Lung (tissue), 13 donors: ENCODE measurements around the gene UBE2C. TPM values are rescaled to one million over a fixed set of nuclear protein-coding genes. Genes with fewer than 3 reads are reported as not detected.

Experiments used
- ATAC-seq: fragments of 200-7000 bp; cut with Tn5 transposase; one replicate; pipeline ENCODE4 v1.9.1; 2020; ENCODE audit warnings: moderate number of reproducible peaks; ENCODE audit not compliant: insufficient read depth, low FRiP score
- DNase-seq, 3 donors: peaks; one replicate each; pipeline ENCODE4 v3.0.0-alpha.2; 2013 to 2017
- H3K27ac ChIP-seq, 2 donors: one replicate each; pipeline ENCODE4 v1.5.1; 2013; ENCODE audit warnings: mild to moderate bottlenecking in 2 of 2, moderate library complexity in 2 of 2, control low read depth in 1 of 2, inconsistent platforms in 1 of 2, low read depth in 1 of 2, low read length in 1 of 2
- H3K27me3 ChIP-seq, 3 donors: one replicate each; pipeline ENCODE4 v1.5.1; 2013; ENCODE audit warnings: low read length in 2 of 3; ENCODE audit not compliant: control insufficient read depth in 3 of 3, insufficient read depth in 3 of 3
- H3K36me3 ChIP-seq, 4 donors: one replicate each; pipeline ENCODE4 v1.5.1; 2013; ENCODE audit warnings: low read length in 4 of 4, mild to moderate bottlenecking in 1 of 4, moderate library complexity in 1 of 4; ENCODE audit not compliant: control insufficient read depth in 4 of 4, insufficient read depth in 4 of 4
- H3K4me1 ChIP-seq, 5 donors: one replicate each; pipeline ENCODE4 v1.5.1; 2013; ENCODE audit warnings: low read length in 5 of 5, mild to moderate bottlenecking in 2 of 5, moderate library complexity in 1 of 5; ENCODE audit not compliant: control insufficient read depth in 5 of 5, insufficient read depth in 5 of 5
- H3K4me3 ChIP-seq: one replicate; pipeline ENCODE4 v1.5.1; 2013; ENCODE audit warnings: mild to moderate bottlenecking, control low read depth, moderate library complexity
- H3K9ac ChIP-seq, 2 donors: one replicate each; pipeline ENCODE4 v1.5.1; 2013; ENCODE audit warnings: low read length in 2 of 2, control low read depth in 1 of 2; ENCODE audit not compliant: insufficient read depth in 1 of 2
- H3K9me3 ChIP-seq, 4 donors: one replicate each; pipeline ENCODE4 v1.5.1; 2013; ENCODE audit warnings: low read length in 3 of 4, mild to moderate bottlenecking in 1 of 4, moderate library complexity in 1 of 4; ENCODE audit not compliant: control insufficient read depth in 4 of 4, insufficient read depth in 3 of 4
- WGBS, 2 donors: extraction: QIAGEN DNeasy Blood & Tissue Kit; methylation state at CpG; one replicate each; pipeline ENCODE4 v1.1.7; 2013; 5-methylcytosine and 5-hydroxymethylcytosine counted together
- polyA plus RNA-seq, 2 donors: library from polyadenylated mRNA; stranded (reverse); fragments of 200-250 nt; gene quantifications; one replicate each; pipeline ENCODE4 v1.2.1, GENCODE V29; 2013
- small RNA-seq: library from RNA; depleted of rRNA; stranded (forward); fragments of <200 nt; gene quantifications from one replicate; pipeline ENCODE3, GENCODE V24; 2014; ENCODE audit warnings: low replicate concordance
- total RNA-seq, 2 donors: library from RNA; depleted of rRNA in 1 of 2; stranded (reverse); fragments of >200 nt in 1 of 2; gene quantifications; one replicate each; pipeline ENCODE4 v1.2.1, GENCODE V29; 2014 to 2021
- TF ChIP-seq, protein P1 (sequence below): IDR thresholded peaks from 2 replicates; pipeline ENCODE4 v1.5.1; 2012; ENCODE audit warnings: mild to moderate bottlenecking; ENCODE audit errors: control extremely low read depth, extremely low read depth
- donor health status: control.
- donor health status: control.
- donor health status: Bipolar disorder and iron deficiency.
- donor health status: healthy.
- donor health status: DM: yes; HTN: yes; CAD: no.

Gene UBE2C
- total and polyA plus RNA-seq, 4 donors, result 2.5 to 17.0 (median 5.5) TPM

DNA sequence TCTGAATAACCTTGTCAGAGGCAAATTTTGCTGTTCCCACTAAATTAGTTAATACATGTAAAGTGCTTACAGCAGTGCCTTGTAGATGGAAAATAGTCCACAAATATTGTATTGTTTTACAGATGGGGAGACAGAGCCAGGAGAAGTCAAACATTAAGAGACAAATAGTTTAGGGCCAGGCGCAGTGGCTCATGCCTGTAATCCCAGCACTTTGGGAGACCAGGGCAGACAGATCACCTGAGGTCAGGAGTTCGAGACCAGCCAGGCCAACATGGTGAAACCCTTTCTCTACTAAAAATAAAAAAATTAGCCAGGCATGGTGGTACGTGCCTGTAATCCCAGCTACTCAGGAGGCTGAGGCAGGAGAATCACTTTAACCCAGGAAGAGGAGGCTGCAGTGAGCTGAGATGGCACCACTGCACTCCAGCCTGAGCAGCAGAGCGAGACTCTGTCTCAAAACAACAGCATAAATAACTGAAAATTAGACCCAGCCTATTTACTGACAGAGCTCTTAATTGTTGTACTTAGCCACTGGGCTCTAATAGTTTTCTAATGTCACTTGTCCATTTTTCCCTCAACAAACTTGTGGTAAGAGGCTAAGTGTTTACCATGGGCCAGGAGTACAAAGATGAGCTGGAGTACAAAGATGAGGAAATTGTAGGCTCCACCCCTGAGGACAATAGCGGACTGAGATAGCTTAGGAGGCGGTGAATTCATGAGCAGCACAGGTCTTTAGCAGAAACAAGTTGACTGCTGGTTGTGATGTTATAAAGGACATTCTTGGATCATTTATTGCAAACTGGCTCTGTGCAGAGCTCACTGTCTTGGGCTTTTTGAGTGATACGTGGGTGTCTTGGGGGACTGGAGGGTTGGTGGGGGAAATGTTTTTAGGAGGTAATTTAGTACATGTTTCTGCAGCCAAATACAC lies 51.4 kb downstream of the UBE2C start:
- H3K27me3 ChIP-seq, result no peaks in the 10 kb centered on the region
- no peaks in the 10 kb centered on the region for H3K36me3 ChIP-seq
- H3K9me3 ChIP-seq, result no peaks in the 10 kb centered on the region
- 90 to 91% methylated on average over 7 of the region's 7 CpGs for WGBS, 2 donors
- no peak overlapping the region for H3K4me3 ChIP-seq
- TF ChIP-seq, protein P1, sequence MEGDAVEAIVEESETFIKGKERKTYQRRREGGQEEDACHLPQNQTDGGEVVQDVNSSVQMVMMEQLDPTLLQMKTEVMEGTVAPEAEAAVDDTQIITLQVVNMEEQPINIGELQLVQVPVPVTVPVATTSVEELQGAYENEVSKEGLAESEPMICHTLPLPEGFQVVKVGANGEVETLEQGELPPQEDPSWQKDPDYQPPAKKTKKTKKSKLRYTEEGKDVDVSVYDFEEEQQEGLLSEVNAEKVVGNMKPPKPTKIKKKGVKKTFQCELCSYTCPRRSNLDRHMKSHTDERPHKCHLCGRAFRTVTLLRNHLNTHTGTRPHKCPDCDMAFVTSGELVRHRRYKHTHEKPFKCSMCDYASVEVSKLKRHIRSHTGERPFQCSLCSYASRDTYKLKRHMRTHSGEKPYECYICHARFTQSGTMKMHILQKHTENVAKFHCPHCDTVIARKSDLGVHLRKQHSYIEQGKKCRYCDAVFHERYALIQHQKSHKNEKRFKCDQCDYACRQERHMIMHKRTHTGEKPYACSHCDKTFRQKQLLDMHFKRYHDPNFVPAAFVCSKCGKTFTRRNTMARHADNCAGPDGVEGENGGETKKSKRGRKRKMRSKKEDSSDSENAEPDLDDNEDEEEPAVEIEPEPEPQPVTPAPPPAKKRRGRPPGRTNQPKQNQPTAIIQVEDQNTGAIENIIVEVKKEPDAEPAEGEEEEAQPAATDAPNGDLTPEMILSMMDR, result no peak
- H3K4me1 ChIP-seq, result peaks cover 0 to 2% (median 0%) of the 10 kb centered on the region in 5 donors
- no peak overlapping the region for H3K27ac ChIP-seq
- DNase-seq, result no peak
- ATAC-seq, result no peak
- H3K9ac ChIP-seq, result no peak overlapping the region

DNA sequence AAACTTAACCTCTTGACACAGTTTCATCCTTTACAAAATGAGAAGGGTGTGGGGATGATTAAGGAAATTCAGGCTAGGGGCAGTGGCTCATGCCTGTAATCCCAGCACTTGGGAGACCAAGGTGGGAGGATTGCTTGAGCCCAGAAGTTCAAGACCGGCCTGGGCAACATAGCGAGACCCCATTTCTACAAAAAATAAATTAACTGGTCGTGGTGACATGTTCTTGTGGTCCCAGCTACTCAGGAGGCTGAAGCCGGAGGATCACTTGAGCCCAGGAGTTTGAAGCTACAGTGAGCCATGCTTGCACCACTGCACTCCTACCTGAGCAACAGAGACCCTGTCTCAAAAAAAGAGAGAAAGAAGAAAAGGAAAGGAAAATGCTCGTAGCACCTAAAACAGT lies 54.0 kb downstream of the UBE2C start:
- Histone ChIP-seq H3K27ac (no peak overlapping the region), H3K36me3 (no peaks in the 10 kb centered on the region), H3K4me1 (no peaks in the 10 kb centered on the region), H3K9me3 (no peaks in the 10 kb centered on the region), H3K27me3 (no peaks in the 10 kb centered on the region), H3K9ac (no peak overlapping the region), H3K4me3 (no peak overlapping the region)
- WGBS, 2 donors, result 95 to 97% methylated on average over 5 of the region's 5 CpGs
- DNase-seq (no peak), ATAC-seq (no peak)
- TF ChIP-seq, protein P1, result no peak

Small RNA genes within 50 kb of the gene (small RNA-seq; reads per million reads assigned to genes)
- not detected for gene RNU6ATAC38P

Other genes starting within 250 kb of the UBE2C start
- gene WFDC8, start 233.4 kb upstream of the UBE2C start, total RNA-seq, result under 1 TPM in 1 of 2 donors, not detected in 1; 0.26 TPM
- gene WFDC8, start 233.4 kb upstream of the UBE2C start, polyA plus RNA-seq, result not detected
- not detected for gene WFDC10A, start 182.9 kb upstream of the UBE2C start, total RNA-seq
- gene WFDC10A, start 182.9 kb upstream of the UBE2C start, polyA plus RNA-seq, result not detected
- not detected for gene WFDC9, start 181.4 kb upstream of the UBE2C start, total RNA-seq
- not detected for gene WFDC9, start 181.4 kb upstream of the UBE2C start, polyA plus RNA-seq
- not detected for gene WFDC11, start 142.4 kb upstream of the UBE2C start, total RNA-seq
- gene WFDC11, start 142.4 kb upstream of the UBE2C start, polyA plus RNA-seq, result not detected
- under 1 TPM in 1 of 2 donors, not detected in 1; 0.17 TPM for gene WFDC13, start 110.6 kb upstream of the UBE2C start, total RNA-seq
- under 1 TPM; 0.03 to 0.10 TPM for gene WFDC13, start 110.6 kb upstream of the UBE2C start, polyA plus RNA-seq
- gene WFDC10B, start 107.6 kb upstream of the UBE2C start, total RNA-seq, result 1 to 10 TPM in 1 of 2 donors, not detected in 1; 2.0 TPM
- gene WFDC10B, start 107.6 kb upstream of the UBE2C start, polyA plus RNA-seq, result 1 to 10 TPM; 1.5 to 2.0 TPM
- gene SPINT4, start 90.3 kb upstream of the UBE2C start, total RNA-seq, result not detected
- gene SPINT4, start 90.3 kb upstream of the UBE2C start, polyA plus RNA-seq, result not detected
- gene WFDC3, start 20.8 kb upstream of the UBE2C start, total RNA-seq, result 1 to 10 TPM; 1.8 to 3.6 TPM
- gene WFDC3, start 20.8 kb upstream of the UBE2C start, polyA plus RNA-seq, result 10 to 100 TPM; 11.4 to 20.9 TPM
- 10 to 100 TPM; 21.1 to 38.5 TPM for gene DNTTIP1, start 20.7 kb upstream of the UBE2C start, total RNA-seq
- 10 to 100 TPM; 66.4 to 72.1 TPM for gene DNTTIP1, start 20.7 kb upstream of the UBE2C start, polyA plus RNA-seq
- gene TNNC2, start 14.7 kb downstream of the UBE2C start, total RNA-seq, result under 1 TPM in 1 of 2 donors, not detected in 1; 0.54 TPM
- 1 to 10 TPM; 1.1 to 1.5 TPM for gene TNNC2, start 14.7 kb downstream of the UBE2C start, polyA plus RNA-seq
- gene SNX21, start 21.2 kb downstream of the UBE2C start, total RNA-seq, result 10 to 100 TPM; 30.9 to 34.4 TPM
- gene SNX21, start 21.2 kb downstream of the UBE2C start, polyA plus RNA-seq, result 10 to 100 TPM; 15.9 to 16.2 TPM
- gene ACOT8, start 44.7 kb downstream of the UBE2C start, total RNA-seq, result 10 to 100 TPM; 24.7 to 29.7 TPM
- gene ACOT8, start 44.7 kb downstream of the UBE2C start, polyA plus RNA-seq, result 10 to 100 TPM; 34.0 to 34.3 TPM
- 1 to 10 TPM; 3.7 to 5.2 TPM for gene ZSWIM3, start 45.0 kb downstream of the UBE2C start, total RNA-seq
- gene ZSWIM3, start 45.0 kb downstream of the UBE2C start, polyA plus RNA-seq, result 1 to 10 TPM; 1.7 to 3.0 TPM
- 10 to 100 TPM in 1 of 2 donors, 1 to 10 TPM in 1; 5.2 to 11.1 TPM for gene ZSWIM1, start 68.6 kb downstream of the UBE2C start, total RNA-seq
- 1 to 10 TPM; 3.7 to 5.2 TPM for gene ZSWIM1, start 68.6 kb downstream of the UBE2C start, polyA plus RNA-seq
- gene SPATA25, start 75.0 kb downstream of the UBE2C start, total RNA-seq, result 1 to 10 TPM; 2.1 to 3.8 TPM
- under 1 TPM; 0.77 to 0.97 TPM for gene SPATA25, start 75.0 kb downstream of the UBE2C start, polyA plus RNA-seq
- gene NEURL2, start 78.6 kb downstream of the UBE2C start, total RNA-seq, result 1 to 10 TPM; 5.8 to 8.3 TPM
- 1 to 10 TPM; 1.5 to 3.9 TPM for gene NEURL2, start 78.6 kb downstream of the UBE2C start, polyA plus RNA-seq
- 100 to 1,000 TPM in 1 of 2 donors, 10 to 100 TPM in 1; 72.2 to 170 TPM for gene CTSA, start 78.7 kb downstream of the UBE2C start, total RNA-seq
- 100 to 1,000 TPM; 109 to 247 TPM for gene CTSA, start 78.7 kb downstream of the UBE2C start, polyA plus RNA-seq
- gene PLTP, start 99.5 kb downstream of the UBE2C start, total RNA-seq, result 10 to 100 TPM; 63.6 to 97.7 TPM
- 100 to 1,000 TPM in 1 of 2 donors, 10 to 100 TPM in 1; 26.9 to 125 TPM for gene PLTP, start 99.5 kb downstream of the UBE2C start, polyA plus RNA-seq
- 10 to 100 TPM; 27.7 to 48.1 TPM for gene PCIF1, start 122.0 kb downstream of the UBE2C start, total RNA-seq
- gene PCIF1, start 122.0 kb downstream of the UBE2C start, polyA plus RNA-seq, result 10 to 100 TPM; 28.4 to 35.6 TPM
- gene ZNF335, start 159.6 kb downstream of the UBE2C start, total RNA-seq, result 10 to 100 TPM; 19.0 to 23.6 TPM
- gene ZNF335, start 159.6 kb downstream of the UBE2C start, polyA plus RNA-seq, result 10 to 100 TPM; 12.8 to 13.0 TPM
- 10 to 100 TPM; 31.1 to 35.0 TPM for gene MMP9, start 196.3 kb downstream of the UBE2C start, total RNA-seq
- 10 to 100 TPM in 1 of 2 donors, 1 to 10 TPM in 1; 3.1 to 47.7 TPM for gene MMP9, start 196.3 kb downstream of the UBE2C start, polyA plus RNA-seq
- under 1 TPM in 1 of 2 donors, not detected in 1; 0.52 TPM for gene SLC12A5, start 216.6 kb downstream of the UBE2C start, total RNA-seq
- gene SLC12A5, start 216.6 kb downstream of the UBE2C start, polyA plus RNA-seq, result not detected